Keratinocyte (primary cell): ENCODE results near the gene CA12. TPM values are rescaled to one million over a fixed set of nuclear protein-coding genes. Genes with fewer than 3 reads are reported as not detected.

Source experiments
- DNase-seq: peaks from one replicate; pipeline ENCODE4 v3.0.0-alpha.2; 2011; ENCODE audit warnings: low read depth, missing footprints, low spot score
- FAIRE-seq: peaks from 2 replicates; lab custom pipeline; 2011; peaks lifted over from hg19 to GRCh38; lab: Jason Lieb, UNC
- H2AFZ ChIP-seq: 2 replicates; pipeline ENCODE4 v1.6.0; 2012; ENCODE audit warnings: low read length, control low read depth, inconsistent platforms; ENCODE audit not compliant: control insufficient read depth
- H3K27ac ChIP-seq: 2 replicates; pipeline ENCODE4 v1.5.1; 2011; ENCODE audit warnings: low read length; ENCODE audit not compliant: control insufficient read depth, insufficient read depth
- H3K27me3 ChIP-seq: 3 replicates; pipeline ENCODE4 v1.6.0; 2011; ENCODE audit warnings: low read length; ENCODE audit not compliant: control insufficient read depth, insufficient read depth; ENCODE audit errors: extremely low read depth
- H3K36me3 ChIP-seq, 2 experiments: 2 replicates in 1 of 2; 3 replicates in 1 of 2; pipeline ENCODE4 v1.5.1; 2011; ENCODE audit warnings: low read length in 2 of 2, mild to moderate bottlenecking in 1 of 2; ENCODE audit not compliant: control insufficient read depth in 2 of 2, insufficient read depth in 2 of 2; ENCODE audit errors: extremely low read depth in 1 of 2
- H3K4me1 ChIP-seq: 3 replicates; pipeline ENCODE4 v1.5.1; 2011; ENCODE audit warnings: low read length; ENCODE audit not compliant: control insufficient read depth, insufficient read depth; ENCODE audit errors: extremely low read depth
- H3K4me2 ChIP-seq: 3 replicates; pipeline ENCODE4 v1.6.0; 2011; ENCODE audit warnings: low read depth, low read length; ENCODE audit not compliant: control insufficient read depth, insufficient read depth; ENCODE audit errors: extremely low read depth
- H3K4me3 ChIP-seq, 3 experiments: fragments of 200-600 bp in 1 of 3; sonication (generic) in 1 of 3; 2 replicates in 2 of 3; 3 replicates in 1 of 3; pipeline ENCODE4 v1.5.1; 2011 to 2016; ENCODE audit warnings: low read length in 3 of 3, mild to moderate bottlenecking in 3 of 3, control low read depth in 2 of 3, inconsistent platforms in 1 of 3, low read depth in 1 of 3, mixed read lengths in 1 of 3, mixed run types in 1 of 3, moderate library complexity in 1 of 3; ENCODE audit not compliant: control insufficient read depth in 2 of 3, insufficient read depth in 2 of 3; ENCODE audit errors: extremely low read depth in 1 of 3
- H3K79me2 ChIP-seq: 2 replicates; pipeline ENCODE4 v1.6.0; 2012; ENCODE audit warnings: low read length; ENCODE audit not compliant: control insufficient read depth, insufficient read depth
- H3K9ac ChIP-seq: 3 replicates; pipeline ENCODE4 v1.6.0; 2011; ENCODE audit warnings: low read length; ENCODE audit not compliant: control insufficient read depth, insufficient read depth; ENCODE audit errors: extremely low read depth
- H3K9me1 ChIP-seq: 3 replicates; pipeline ENCODE4 v1.6.0; 2011; ENCODE audit warnings: low read length; ENCODE audit not compliant: control insufficient read depth, insufficient read depth; ENCODE audit errors: extremely low read depth
- H3K9me3 ChIP-seq: 2 replicates; pipeline ENCODE4 v1.5.1; 2012; ENCODE audit warnings: low read depth, low read length; ENCODE audit not compliant: control insufficient read depth
- H4K20me1 ChIP-seq: 3 replicates; pipeline ENCODE4 v1.6.0; 2011; ENCODE audit warnings: low read length; ENCODE audit not compliant: control insufficient read depth, insufficient read depth; ENCODE audit errors: extremely low read depth
- CTCF ChIP-seq, 3 experiments: IDR thresholded peaks in 1 of 3; conservative IDR thresholded peaks in 1 of 3; optimal IDR thresholded peaks in 1 of 3; 2 replicates in 2 of 3; 3 replicates in 1 of 3; pipeline versions ENCODE3 to v1.5.1; 2011; ENCODE audit warnings: low read length in 3 of 3, mild to moderate bottlenecking in 3 of 3, moderate library complexity in 2 of 3, control low read depth in 1 of 3, inconsistent platforms in 1 of 3; ENCODE audit not compliant: insufficient read depth in 2 of 3; ENCODE audit errors: extremely low read depth in 1 of 3
- EZH2 ChIP-seq: IDR thresholded peaks from one replicate; pipeline ENCODE4 v1.6.1; 2012; ENCODE audit warnings: inconsistent platforms, mild to moderate bottlenecking, low read length, moderate library complexity
- dilution Hi-C: fragments of 300-500 bp; cut with MboI; formaldehyde crosslinking; loops from one replicate; pipeline ENCODE4 v1.7.0; 2020; ENCODE audit warnings: low sequenced_read_pairs; ENCODE audit not compliant: extremely low pct_ligation_motif_present
- polyA plus RNA-seq, 5 experiments: library from polyadenylated mRNA; depleted of rRNA in 3 of 5; stranded (reverse) in 3 of 5; stranded (forward) in 1 of 5; unstranded in 1 of 5; fragments of >200 nt; gene quantifications; 1 replicate in 1 of 5; 2 replicates in 3 of 5; 3 replicates in 1 of 5; pipeline versions ENCODE4 v1.2.1 to v1.2.3, GENCODE V29; 2011 to 2012; ENCODE audit warnings: missing spikeins in 2 of 5, low read depth in 1 of 5, low replicate concordance in 1 of 5

CA12 gene
- polyA plus RNA-seq, 1 donor (not counting 4 experiments of a cell fraction or from before 2014, with no cell fraction given) = 158 TPM

GRCh38 chr15:63382966-63383710, 1.5 kb upstream of the CA12 start:
- Histone ChIP-seq H2AFZ (no peak overlapping the region), H3K4me3 (no peak overlapping the region), H3K4me1 (peaks cover 51% of the 10 kb centered on the region), H3K4me2 (no peak overlapping the region), H3K79me2 (peaks cover 30% of the 10 kb centered on the region), H3K27me3 (no peaks in the 10 kb centered on the region), H3K27ac (no peak overlapping the region), H3K9me1 (no peaks in the 10 kb centered on the region), H3K36me3 (peaks cover 0 to 4% of the 10 kb centered on the region in 2 experiments), H3K9me3 (no peaks in the 10 kb centered on the region), H4K20me1 (no peaks in the 10 kb centered on the region), H3K9ac (no peak overlapping the region)
- DNase-seq (no peak), FAIRE-seq (no peak)
- no peak for TF ChIP-seq EZH2
- TF ChIP-seq CTCF (optimal IDR thresholded peaks at IDR 0.05 in 1 of 3, IDR thresholded peaks at IDR 0.05 in 1 of 3, conservative IDR thresholded peaks at IDR 0.05 in 1 of 3; ENCODE audit: extremely low read depth in 1 of 3, insufficient read depth in 2 of 3, low read length in 3 of 3) = no peak
- dilution Hi-C loops = no loop called here

GRCh38 chr15:63380808-63381282, 801 bp downstream of the CA12 start:
- Histone ChIP-seq H3K27me3 (no peaks in the 10 kb centered on the region), H4K20me1 (no peaks in the 10 kb centered on the region), H3K36me3 (peaks cover 0 to 4% of the 10 kb centered on the region in 2 experiments), H3K9me3 (no peaks in the 10 kb centered on the region), H3K9me1 (no peaks in the 10 kb centered on the region), H3K4me3 (peak overlapping the region; percentile 48 to 78 (median 76)), H3K79me2 (peaks cover 44% of the 10 kb centered on the region), H3K27ac (peak overlapping the region; percentile 90), H3K4me1 (peaks cover 51% of the 10 kb centered on the region), H3K9ac (peak overlapping the region; percentile 86), H2AFZ (peak overlapping the region; percentile 36), H3K4me2 (peak overlapping the region; percentile 99)
- TF ChIP-seq EZH2 = no peak
- TF ChIP-seq CTCF (optimal IDR thresholded peaks at IDR 0.05 in 1 of 3, IDR thresholded peaks at IDR 0.05 in 1 of 3, conservative IDR thresholded peaks at IDR 0.05 in 1 of 3; ENCODE audit: extremely low read depth in 1 of 3, insufficient read depth in 2 of 3, low read length in 3 of 3) = no peak
- FAIRE-seq (peak; percentile 56), DNase-seq (no peak)
- dilution Hi-C loops = no loop called here
